ENCODE results near the gene CEP128.

GRCh38 chr14:80464531-80465149 is 476.9 kb downstream of the CEP128 start:
- TF ChIP-seq POLR2AphosphoS5 (IDR thresholded peaks at IDR 0.05; ENCODE audit: low read depth, low read length) (no peak), POLR2A (IDR thresholded peaks at IDR 0.05; ENCODE audit: low read depth, low read length) (no peak)
